ENCODE results near the gene TMBIM6.

The TMBIM6 gene

GRCh38 chr12:49702676-49703215 is 38.6 kb upstream of the TMBIM6 start:
- TF ChIP-seq MZF1 (tag by site-specific recombination; IDR thresholded peaks at IDR 0.05; ENCODE audit: borderline replicate concordance) (no peak), ZNF692 (tag by site-specific recombination; IDR thresholded peaks at IDR 0.05) (no peak), MEIS1 (CRISPR knock-in tag; IDR thresholded peaks at IDR 0.05; ENCODE audit: borderline replicate concordance) (no peak), PATZ1 (tag by site-specific recombination; IDR thresholded peaks at IDR 0.05) (no peak), ZFHX2 (tag by site-specific recombination; conservative IDR thresholded peaks at IDR 0.05) (no peak), ZNF416 (tag by site-specific recombination; IDR thresholded peaks at IDR 0.05) (no peak), ZNF19 (tag by site-specific recombination; IDR thresholded peaks at IDR 0.05; ENCODE audit: low read depth) (no peak), KLF17 (tag by site-specific recombination; IDR thresholded peaks at IDR 0.05) (no peak), ZNF132 (tag by site-specific recombination; IDR thresholded peaks at IDR 0.05; ENCODE audit: borderline replicate concordance) (no peak), ZNF510 (tag by site-specific recombination; IDR thresholded peaks at IDR 0.05; ENCODE audit: insufficient replicate concordance) (no peak), ZNF549 (tag by site-specific recombination; IDR thresholded peaks at IDR 0.05) (no peak), ZNF223 (tag by site-specific recombination; IDR thresholded peaks at IDR 0.05) (no peak), ZNF354C (tag by site-specific recombination; IDR thresholded peaks at IDR 0.05; ENCODE audit: borderline replicate concordance, low read depth) (no peak), ZNF501 (tag by site-specific recombination; IDR thresholded peaks at IDR 0.05) (no peak), ZNF433 (tag by site-specific recombination; IDR thresholded peaks at IDR 0.05; ENCODE audit: low read depth) (no peak), ZNF785 (tag by site-specific recombination; IDR thresholded peaks at IDR 0.05) (no peak), ZNF747 (tag by site-specific recombination; IDR thresholded peaks at IDR 0.05) (no peak), ZNF449 (tag by site-specific recombination; IDR thresholded peaks at IDR 0.05) (no peak), ZNF138 (tag by site-specific recombination; IDR thresholded peaks at IDR 0.05; ENCODE audit: borderline replicate concordance) (no peak), KLF7 (tag by site-specific recombination; IDR thresholded peaks at IDR 0.05; ENCODE audit: borderline replicate concordance) (no peak)
- Histone ChIP-seq H3K36me3 (ENCODE audit: control insufficient read depth in 2 of 2, insufficient read depth in 1 of 2, low read length in 2 of 2) (no peaks in the 10 kb centered on the region; a peak in 1 of 3 replicates), H3K27ac (ENCODE audit: extremely low read depth, low read depth, low read length) (no peak overlapping the region), H3K9me3 (ENCODE audit: control insufficient read depth, insufficient read depth, low read depth, low read length) (no peaks in the 10 kb centered on the region), H3K4me1 (ENCODE audit: control insufficient read depth, insufficient read depth, low read length) (peaks cover 11% of the 10 kb centered on the region), H3K4me3 (ENCODE audit: low read depth, low read length) (no peak overlapping the region)
- POLR2A ChIA-PET: interaction anchor here (0.5 to 1.7 kb wide), 3 partner anchors 38 to 83 kb away, joined by 3 to 5 read pairs (median 4); partner anchors contain the start of gene TMBIM6
- CTCF ChIA-PET: interaction anchor here (0.7 to 3.5 kb wide), 6 partner anchors 10 to 361 kb away, joined by 3 to 24 read pairs (median 8); partner anchors contain the start of gene TMBIM6
